PC-9 (cell line): ENCODE results near the gene CRAMP1.

Experiments
- CTCF ChIP-seq: fragments of 200-600 bp; sonication (generic); conservative IDR thresholded peaks from 2 replicates; pipeline ENCODE4 v1.6.1; 2017; ENCODE audit warnings: mixed run types, antibody characterized with exemption, mild to moderate bottlenecking, moderate library complexity
- EZH2 ChIP-seq: fragments of 200-600 bp; sonication (generic); IDR thresholded peaks from 2 replicates; pipeline ENCODE4 v1.8.0; 2017; ENCODE audit warnings: antibody characterized with exemption, low read depth

GRCh38 chr16:1676661-1677060 lies 64.5 kb downstream of the CRAMP1 start:
- TF ChIP-seq CTCF (no peak), EZH2 (no peak)
